Loucy (cell line): ENCODE measurements around the gene SIL1.

Experiments
- CTCF ChIP-seq: fragments of 200-600 bp; sonication (generic); conservative IDR thresholded peaks from 2 replicates; pipeline ENCODE4 v1.5.1; 2014; ENCODE audit warnings: mild to moderate bottlenecking, antibody characterized with exemption, low read length
- EZH2phosphoT487 ChIP-seq: fragments of 200-600 bp; IDR thresholded peaks from 2 replicates; pipeline ENCODE4 v1.6.1; 2018; ENCODE audit warnings: antibody characterized with exemption, mild to moderate bottlenecking, moderate library complexity, borderline replicate concordance

DNA sequence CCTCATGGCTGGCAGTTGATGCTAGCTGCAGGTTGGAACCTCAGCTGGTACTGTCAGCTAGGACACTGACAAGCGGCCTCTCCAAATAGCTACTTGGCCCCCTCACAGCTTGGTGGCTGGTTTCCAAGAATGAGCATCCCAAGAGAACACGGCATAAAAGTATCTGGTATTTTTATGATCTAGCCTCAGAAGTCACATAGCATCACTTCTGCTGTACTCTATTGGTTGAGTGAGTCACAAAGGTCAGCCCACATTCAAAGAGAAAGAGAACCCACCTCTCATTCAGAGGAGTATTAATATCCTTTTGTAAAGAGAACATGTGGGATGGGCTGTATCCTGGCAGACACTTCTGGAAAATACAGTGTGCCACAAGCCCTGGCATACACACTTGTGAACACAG lies 6.0 kb upstream of the SIL1 start:
- TF ChIP-seq CTCF = no peak
- no peak for TF ChIP-seq EZH2phosphoT487
